Neural crest cell (in vitro differentiated cells): ENCODE measurements around the gene ACVR2A. TPM values are rescaled to one million over a fixed set of nuclear protein-coding genes. Genes with fewer than 3 reads are reported as not detected.

Source experiments
- DNase-seq: peaks from one replicate; pipeline ENCODE4 v3.0.0; 2021; ENCODE audit warnings: low read depth, mixed read lengths, low spot score
- H3K27ac Mint-ChIP-seq: one replicate; pipeline ENCODE4 v1.8.0; 2021; ENCODE audit warnings: mild to moderate bottlenecking, mixed read lengths; ENCODE audit not compliant: unreplicated experiment
- H3K27me3 Mint-ChIP-seq: 2 replicates; pipeline ENCODE4 v1.8.0; 2021; ENCODE audit warnings: low read depth, mild to moderate bottlenecking, mixed read lengths
- H3K36me3 Mint-ChIP-seq: 2 replicates; pipeline ENCODE4 v1.8.0; 2021; ENCODE audit warnings: low read depth, mild to moderate bottlenecking, mixed read lengths
- H3K4me1 Mint-ChIP-seq: 2 replicates; pipeline ENCODE4 v1.8.0; 2021; ENCODE audit warnings: mixed read lengths
- H3K4me3 Mint-ChIP-seq: one replicate; pipeline ENCODE4 v1.8.0; 2021; ENCODE audit warnings: mild to moderate bottlenecking, mixed read lengths
- H3K9me3 Mint-ChIP-seq: 2 replicates; pipeline ENCODE4 v1.8.0; 2021; ENCODE audit warnings: mixed read lengths
- total RNA-seq: library from RNA; stranded (reverse); gene quantifications from 2 replicates; pipeline ENCODE4 v1.2.1, GENCODE V29; 2021
- TF ChIP-seq, protein P1 (sequence below): fragments of 200-600 bp; sonication (generic); conservative IDR thresholded peaks from 2 replicates; pipeline ENCODE4 v1.5.0; 2021; ENCODE audit warnings: antibody characterized with exemption, mild to moderate bottlenecking

ACVR2A gene
- total RNA-seq, 1 donor from 2014 or later, result 26.8 TPM

DNA sequence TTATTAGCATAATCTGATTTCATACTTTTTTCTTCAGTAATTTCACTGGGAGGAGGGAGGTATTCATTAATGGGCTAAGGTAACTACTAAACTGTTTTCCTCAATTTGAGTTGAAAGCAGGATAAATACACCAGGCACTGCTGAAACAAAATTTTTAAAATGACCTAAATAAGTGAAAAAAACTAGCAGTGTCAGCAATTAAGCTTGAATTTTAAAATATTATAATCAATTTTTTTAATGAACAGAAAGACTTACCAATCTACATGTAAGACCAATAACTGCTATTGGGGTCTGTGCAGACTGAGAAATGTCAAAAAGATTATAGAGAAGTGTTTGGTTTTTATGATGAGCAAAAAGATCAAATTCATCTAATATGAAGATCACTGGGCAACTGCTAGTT is 107.3 kb downstream of the ACVR2A start:
- Mint-ChIP-seq H3K9me3 (no peaks in the 10 kb centered on the region), H3K27me3 (no peaks in the 10 kb centered on the region), H3K36me3 (peaks cover 15% of the 10 kb centered on the region), H3K27ac (no peak overlapping the region), H3K4me1 (no peaks in the 10 kb centered on the region), H3K4me3 (no peak overlapping the region)
- DNase-seq, result no peak
- TF ChIP-seq, protein P1, sequence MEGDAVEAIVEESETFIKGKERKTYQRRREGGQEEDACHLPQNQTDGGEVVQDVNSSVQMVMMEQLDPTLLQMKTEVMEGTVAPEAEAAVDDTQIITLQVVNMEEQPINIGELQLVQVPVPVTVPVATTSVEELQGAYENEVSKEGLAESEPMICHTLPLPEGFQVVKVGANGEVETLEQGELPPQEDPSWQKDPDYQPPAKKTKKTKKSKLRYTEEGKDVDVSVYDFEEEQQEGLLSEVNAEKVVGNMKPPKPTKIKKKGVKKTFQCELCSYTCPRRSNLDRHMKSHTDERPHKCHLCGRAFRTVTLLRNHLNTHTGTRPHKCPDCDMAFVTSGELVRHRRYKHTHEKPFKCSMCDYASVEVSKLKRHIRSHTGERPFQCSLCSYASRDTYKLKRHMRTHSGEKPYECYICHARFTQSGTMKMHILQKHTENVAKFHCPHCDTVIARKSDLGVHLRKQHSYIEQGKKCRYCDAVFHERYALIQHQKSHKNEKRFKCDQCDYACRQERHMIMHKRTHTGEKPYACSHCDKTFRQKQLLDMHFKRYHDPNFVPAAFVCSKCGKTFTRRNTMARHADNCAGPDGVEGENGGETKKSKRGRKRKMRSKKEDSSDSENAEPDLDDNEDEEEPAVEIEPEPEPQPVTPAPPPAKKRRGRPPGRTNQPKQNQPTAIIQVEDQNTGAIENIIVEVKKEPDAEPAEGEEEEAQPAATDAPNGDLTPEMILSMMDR, result no peak

DNA sequence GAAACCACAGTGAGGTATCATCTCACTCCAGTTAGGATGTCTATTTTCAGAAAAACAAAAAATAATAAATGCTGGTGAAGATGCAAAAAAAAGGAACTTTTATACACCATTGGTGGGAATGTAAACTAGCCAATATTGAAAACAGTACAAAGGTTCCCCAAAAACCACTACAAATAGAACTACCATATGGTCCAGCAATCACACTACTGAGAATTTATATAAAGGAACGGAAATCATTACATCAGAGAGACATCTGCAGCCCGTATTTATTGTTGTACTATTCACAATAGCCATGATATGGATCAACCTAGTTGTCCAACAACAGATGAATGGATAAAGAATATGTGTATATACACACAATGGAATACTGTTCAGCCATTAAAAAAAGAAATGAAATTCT is 123.7 kb downstream of the ACVR2A start:
- TF ChIP-seq, protein P1, result no peak
- Mint-ChIP-seq H3K4me3 (no peak overlapping the region), H3K27me3 (no peaks in the 10 kb centered on the region), H3K4me1 (no peaks in the 10 kb centered on the region), H3K9me3 (peaks cover 39% of the 10 kb centered on the region), H3K36me3 (peaks cover 55% of the 10 kb centered on the region), H3K27ac (no peak overlapping the region)
- no peak for DNase-seq

DNA sequence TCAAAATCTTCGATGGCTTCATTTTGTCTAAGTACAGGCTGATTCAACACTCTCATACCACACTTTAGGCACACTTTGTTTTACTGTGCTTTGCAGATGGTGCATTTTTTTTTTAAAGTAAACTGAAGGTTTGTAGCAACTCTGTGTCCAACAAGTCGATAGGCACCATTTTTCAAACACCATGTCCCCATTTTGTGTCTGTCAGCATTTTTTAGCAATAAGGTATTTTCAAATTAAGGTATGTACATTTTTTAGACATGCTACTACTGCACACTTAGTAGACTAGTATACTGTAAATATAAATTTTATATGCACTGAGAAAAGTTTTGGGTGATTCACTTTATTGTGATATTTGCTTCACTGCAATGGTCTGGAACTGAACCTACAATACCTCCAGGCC is 131.3 kb downstream of the ACVR2A start:
- Mint-ChIP-seq H3K9me3 (no peaks in the 10 kb centered on the region), H3K36me3 (peaks cover 31% of the 10 kb centered on the region), H3K27me3 (no peaks in the 10 kb centered on the region), H3K27ac (no peak overlapping the region), H3K4me1 (peaks cover 26% of the 10 kb centered on the region), H3K4me3 (no peak overlapping the region)
- TF ChIP-seq, protein P1, result no peak
- no peak for DNase-seq

DNA sequence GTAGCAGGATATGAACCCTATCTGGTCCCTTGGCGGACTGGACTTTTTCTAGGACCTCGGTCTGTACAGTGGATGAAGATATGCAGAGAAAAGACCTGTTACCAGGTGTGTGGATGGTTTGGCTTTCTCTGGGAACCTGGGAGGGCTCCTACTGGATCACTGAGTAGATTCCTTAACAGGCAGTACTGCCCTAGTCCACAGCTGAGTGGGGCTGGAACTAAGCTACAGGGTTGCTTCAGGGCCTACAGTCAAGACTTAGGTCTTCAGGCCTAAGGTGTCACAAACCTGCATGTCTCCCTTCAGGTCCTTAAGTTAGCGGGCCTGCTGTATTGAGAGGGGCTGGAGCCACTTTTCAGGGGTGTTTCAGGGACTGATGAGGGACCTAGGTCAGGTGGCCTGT is 132.8 kb downstream of the ACVR2A start:
- peaks cover 26% of the 10 kb centered on the region for H3K4me1 Mint-ChIP-seq
- no peaks in the 10 kb centered on the region for H3K27me3 Mint-ChIP-seq
- H3K9me3 Mint-ChIP-seq, result no peaks in the 10 kb centered on the region
- H3K36me3 Mint-ChIP-seq, result peaks cover 31% of the 10 kb centered on the region
- H3K4me3 Mint-ChIP-seq, result no peak overlapping the region
- H3K27ac Mint-ChIP-seq, result no peak overlapping the region
- DNase-seq, result no peak
- TF ChIP-seq, protein P1, result no peak

Other genes with a start within 250 kb of the ACVR2A start
- 63.9 and 65.1 TPM in 2 replicates for gene ORC4, start 175.7 kb downstream of the ACVR2A start, total RNA-seq
- gene MBD5, start 176.1 kb downstream of the ACVR2A start, total RNA-seq, result 40.8 and 51.1 TPM in 2 replicates